ENCODE results near the gene NQO1.

- TF ChIP-seq CHD2 (IDR thresholded peaks at IDR 0.05; ENCODE audit: low read length, partially characterized antibody) (no peak), SIN3A (IDR thresholded peaks at IDR 0.05; ENCODE audit: borderline replicate concordance, low read depth, low read length) (no peak), FOXM1 (IDR thresholded peaks at IDR 0.05; ENCODE audit: low read depth) (no peak), CTCF (IDR thresholded peaks at IDR 0.05) (no peak), IRF3 (IDR thresholded peaks at IDR 0.05; ENCODE audit: low read depth, low read length) (no peak), POLR2AphosphoS5 (IDR thresholded peaks at IDR 0.05; ENCODE audit: low read depth, low read length) (no peak), REST (IDR thresholded peaks at IDR 0.05; ENCODE audit: low read depth, low read length) (no peak), USF1 (IDR thresholded peaks at IDR 0.05; ENCODE audit: borderline replicate concordance, low read depth) (no peak), RFX5 (IDR thresholded peaks at IDR 0.05; ENCODE audit: low read length) (no peak), RAD21 (IDR thresholded peaks at IDR 0.05; ENCODE audit: low read length) (no peak)
These were observed 63.5 kb downstream of the NQO1 start for GRCh38 chr16:69662901-69663300.
